H1 (cell line): ENCODE results near the gene B4GAT1. TPM values are rescaled to one million over a fixed set of nuclear protein-coding genes. Genes with fewer than 3 reads are reported as not detected.

Experiments used
- CEBPB ChIP-seq: IDR thresholded peaks from 2 replicates; pipeline ENCODE4 v1.6.1; 2012; ENCODE audit warnings: low read depth, low read length
- EGR1 ChIP-seq: IDR thresholded peaks from 2 replicates; pipeline ENCODE4 v1.6.1; 2011; ENCODE audit warnings: low read depth, low read length, borderline replicate concordance
- FOSL1 ChIP-seq: IDR thresholded peaks from 2 replicates; pipeline ENCODE4 v1.6.1; 2011; ENCODE audit warnings: mild to moderate bottlenecking, low read depth, low read length, moderate library complexity; ENCODE audit not compliant: insufficient read depth
- JUN ChIP-seq: IDR thresholded peaks from 2 replicates; pipeline ENCODE4 v1.6.1; 2011; ENCODE audit warnings: low read depth, mild to moderate bottlenecking, improper control_type of control experiment, low read length
- NRF1 ChIP-seq: IDR thresholded peaks from 2 replicates; pipeline ENCODE4 v1.6.1; 2011; ENCODE audit warnings: mild to moderate bottlenecking, low read depth, low read length, improper control_type of control experiment
- TEAD4 ChIP-seq: IDR thresholded peaks from 2 replicates; pipeline ENCODE4 v1.6.1; 2012; ENCODE audit warnings: low read depth, low read length, inconsistent platforms, mixed read lengths
- polyA plus RNA-seq, 7 experiments: library from polyadenylated mRNA; depleted of rRNA in 3 of 7; stranded (reverse) in 5 of 7; unstranded in 2 of 7; fragments of >200 nt in 5 of 7; fragments of 200-250 nt in 2 of 7; gene quantifications; 1 replicate in 5 of 7; 2 replicates in 1 of 7; 4 replicates in 1 of 7; pipeline versions ENCODE4 v1.2.1 to v1.2.3, GENCODE V29; 2011 to 2013; ENCODE audit warnings: missing spikeins in 2 of 7, mixed read lengths in 2 of 7
- total RNA-seq: library from RNA; stranded (reverse); fragmentation: NEBNext Ultra II Directional; extraction: Animal tissue kit (Norgen Biotek cat#: 25700); gene quantifications from 2 replicates; pipeline ENCODE4 v1.2.1, GENCODE V29; 2021

Gene B4GAT1
- total and polyA plus RNA-seq, 2 of the 8 experiments (the other 6 are each of a cell fraction or from before 2014, with no cell fraction given): 22.2 to 27.8 TPM

DNA sequence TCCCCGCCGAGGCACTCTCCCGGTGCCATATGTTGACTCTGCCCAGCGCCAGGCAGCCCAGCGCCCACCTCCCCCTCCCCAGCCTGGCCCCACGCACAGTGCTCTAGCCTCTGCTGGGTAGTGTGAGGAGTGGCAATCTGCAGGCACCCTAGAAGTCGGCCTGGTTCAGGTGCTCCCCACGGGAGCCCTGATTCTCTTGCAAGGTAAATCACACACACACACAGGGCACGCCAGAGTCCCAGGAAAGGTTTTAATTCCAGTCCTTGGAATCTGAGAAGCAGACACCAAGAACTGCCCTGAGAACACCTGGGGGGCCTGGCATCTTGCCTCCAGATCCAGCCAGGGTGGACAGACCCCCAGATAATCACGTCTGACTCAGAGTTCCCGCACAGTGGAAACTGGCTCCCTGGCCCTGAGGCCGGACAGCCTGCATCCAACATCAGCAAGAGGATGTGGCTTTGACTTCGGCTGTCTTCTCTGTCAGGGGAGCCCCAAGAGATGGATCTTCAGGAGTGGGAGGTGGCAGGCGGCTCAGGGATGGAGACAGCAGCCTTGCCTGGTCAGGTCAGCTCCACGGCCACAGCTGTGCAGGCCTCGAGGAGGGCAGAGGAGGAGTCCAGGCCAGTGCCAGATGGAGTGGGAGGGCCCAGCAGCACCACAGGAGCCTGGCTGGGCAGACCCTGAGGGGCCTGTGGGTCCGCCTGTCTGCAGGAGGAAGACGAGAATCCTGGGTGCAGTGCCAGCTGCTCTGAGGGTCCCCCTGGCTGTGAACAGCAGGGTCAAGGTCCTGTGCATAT, 10.1 kb downstream of the B4GAT1 start (continued):
- no peak for TF ChIP-seq TEAD4
- no peak for TF ChIP-seq EGR1
- TF ChIP-seq FOSL1: no peak
- TF ChIP-seq NRF1: no peak
- TF ChIP-seq JUN: no peak
- TF ChIP-seq CEBPB: no peak
